Mucosa of descending colon (tissue), 3 donors: ENCODE results near the gene ADCK2. TPM values are rescaled to one million over a fixed set of nuclear protein-coding genes. Genes with fewer than 3 reads are reported as not detected.
A peak's percentile ranks its signal among the peaks of the same experiment; 100 is the strongest.

Experiments
- ATAC-seq: fragments of 200-7000 bp; cut with Tn5 transposase; one replicate; pipeline ENCODE4 v1.9.1; 2020; ENCODE audit warnings: mild to moderate bottlenecking, moderate library complexity
- DNase-seq, 3 donors: peaks; one replicate each; pipeline ENCODE4 v3.0.0-alpha.2; 2020
- H3K36me3 ChIP-seq: fragments of 200-600 bp; one replicate; pipeline ENCODE4 v1.8.0; 2021; ENCODE audit warnings: low read depth, mild to moderate bottlenecking
- H3K4me1 ChIP-seq: fragments of 200-600 bp; one replicate; pipeline ENCODE4 v1.8.0; 2021; ENCODE audit warnings: low read depth, mild to moderate bottlenecking
- H3K4me3 ChIP-seq: fragments of 200-600 bp; one replicate; pipeline ENCODE4 v1.8.0; 2021; ENCODE audit warnings: mild to moderate bottlenecking
- H3K9me3 ChIP-seq: fragments of 200-600 bp; one replicate; pipeline ENCODE4 v1.8.0; 2021; ENCODE audit warnings: mild to moderate bottlenecking
- intact Hi-C, 2 donors: fragments of 100-400 bp; cut with DNase I in 1 of 2; cut with micrococcal nuclease in 1 of 2; formaldehyde crosslinking; loops; one replicate each; pipeline versions ENCODE4 v1.11.0 to v1.11.1; 2022; cut with DNase I, micrococcal nuclease
- total RNA-seq, 3 donors: library from RNA; stranded (reverse); fragmentation: NEBNext Ultra II Directional in 2 of 3; extraction: Animal tissue kit (Norgen Biotek cat#: 25700) in 2 of 3; gene quantifications; one replicate each; pipeline versions ENCODE4 v1.2.1 to v1.2.4, GENCODE V29; 2021 to 2023
- TF ChIP-seq, protein P1 (sequence below): fragments of 200-600 bp; IDR thresholded peaks from one replicate; pipeline ENCODE4 v1.8.0; 2022; ENCODE audit warnings: antibody characterized with exemption, mild to moderate bottlenecking
- donor health status: DM: no; HTN: no; CAD: no; lungs with moderate emphysema.
- donor health status: DM: no; HTN: no; CAD: no.
- donor health status: DM: no; HTN: yes; CAD: no.

ADCK2 gene
- total RNA-seq, 3 donors from 2014 or later: 23.2 to 29.4 (median 27.6) TPM

DNA sequence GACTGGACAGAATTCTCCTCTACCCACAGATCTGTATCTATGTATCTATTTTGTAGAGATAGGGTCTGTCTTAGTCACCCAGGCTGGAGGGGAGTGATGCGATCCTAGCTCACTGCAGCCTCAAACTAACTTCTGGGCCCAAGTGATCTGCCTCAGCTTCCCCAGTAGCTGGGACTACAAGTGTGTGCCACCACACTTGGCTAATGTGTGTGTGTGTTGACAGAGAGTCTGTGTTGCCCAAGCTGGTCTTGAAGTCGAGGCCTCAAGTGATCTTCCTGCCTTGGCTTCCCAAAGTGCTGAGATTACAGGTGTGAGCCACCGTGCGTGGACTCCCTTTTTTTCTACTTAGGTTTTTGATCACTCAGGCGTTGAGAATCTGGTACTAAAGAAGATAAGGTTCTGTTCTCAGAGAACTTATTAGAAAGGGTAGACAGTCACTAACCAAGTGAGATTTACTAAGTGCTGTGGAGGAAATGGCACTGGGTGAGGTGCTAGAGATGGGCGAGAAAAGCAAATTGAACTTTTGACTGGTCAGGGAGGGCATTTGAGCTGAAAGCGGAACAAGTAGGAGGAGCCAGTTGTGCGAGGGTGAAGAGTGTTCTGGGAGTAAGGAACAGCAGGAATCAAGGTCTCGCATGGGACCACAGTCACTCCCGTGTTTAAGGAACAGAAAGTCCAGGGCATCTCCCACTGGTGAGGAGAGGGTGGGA, 41.7 kb downstream of the ADCK2 start:
- Histone ChIP-seq H3K4me1 (no peaks in the 10 kb centered on the region), H3K4me3 (no peak overlapping the region), H3K9me3 (no peaks in the 10 kb centered on the region), H3K36me3 (no peaks in the 10 kb centered on the region)
- DNase-seq (no peak), ATAC-seq (no peak)
- TF ChIP-seq, protein P1, sequence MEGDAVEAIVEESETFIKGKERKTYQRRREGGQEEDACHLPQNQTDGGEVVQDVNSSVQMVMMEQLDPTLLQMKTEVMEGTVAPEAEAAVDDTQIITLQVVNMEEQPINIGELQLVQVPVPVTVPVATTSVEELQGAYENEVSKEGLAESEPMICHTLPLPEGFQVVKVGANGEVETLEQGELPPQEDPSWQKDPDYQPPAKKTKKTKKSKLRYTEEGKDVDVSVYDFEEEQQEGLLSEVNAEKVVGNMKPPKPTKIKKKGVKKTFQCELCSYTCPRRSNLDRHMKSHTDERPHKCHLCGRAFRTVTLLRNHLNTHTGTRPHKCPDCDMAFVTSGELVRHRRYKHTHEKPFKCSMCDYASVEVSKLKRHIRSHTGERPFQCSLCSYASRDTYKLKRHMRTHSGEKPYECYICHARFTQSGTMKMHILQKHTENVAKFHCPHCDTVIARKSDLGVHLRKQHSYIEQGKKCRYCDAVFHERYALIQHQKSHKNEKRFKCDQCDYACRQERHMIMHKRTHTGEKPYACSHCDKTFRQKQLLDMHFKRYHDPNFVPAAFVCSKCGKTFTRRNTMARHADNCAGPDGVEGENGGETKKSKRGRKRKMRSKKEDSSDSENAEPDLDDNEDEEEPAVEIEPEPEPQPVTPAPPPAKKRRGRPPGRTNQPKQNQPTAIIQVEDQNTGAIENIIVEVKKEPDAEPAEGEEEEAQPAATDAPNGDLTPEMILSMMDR: no peak
- intact Hi-C loops: no loop called here

DNA sequence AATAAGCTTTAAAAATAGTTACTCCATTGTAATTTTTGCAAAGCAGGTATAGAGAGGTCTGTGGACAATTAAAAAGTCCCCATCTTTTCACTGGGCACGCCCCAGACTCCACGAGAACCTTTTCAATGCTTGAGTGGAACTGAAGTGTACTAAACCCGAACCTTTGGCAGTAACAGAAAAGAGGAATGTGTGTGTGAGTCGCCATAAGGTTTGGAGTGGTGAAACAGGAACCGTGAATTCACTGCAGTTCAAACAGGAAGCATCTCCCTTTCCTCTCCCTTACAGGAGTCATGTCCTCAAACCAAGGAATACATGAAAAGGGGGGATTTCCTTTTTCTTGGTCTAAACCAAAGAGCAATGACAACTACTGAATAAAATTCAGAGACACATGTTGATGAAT, 47.0 kb downstream of the ADCK2 start:
- intact Hi-C loops: no loop called here
- no peaks in the 10 kb centered on the region for H3K36me3 ChIP-seq
- no peaks in the 10 kb centered on the region for H3K4me1 ChIP-seq
- TF ChIP-seq, protein P1: no peak
- H3K4me3 ChIP-seq: no peak overlapping the region
- ATAC-seq: no peak
- H3K9me3 ChIP-seq: no peaks in the 10 kb centered on the region
- no peak for DNase-seq

DNA sequence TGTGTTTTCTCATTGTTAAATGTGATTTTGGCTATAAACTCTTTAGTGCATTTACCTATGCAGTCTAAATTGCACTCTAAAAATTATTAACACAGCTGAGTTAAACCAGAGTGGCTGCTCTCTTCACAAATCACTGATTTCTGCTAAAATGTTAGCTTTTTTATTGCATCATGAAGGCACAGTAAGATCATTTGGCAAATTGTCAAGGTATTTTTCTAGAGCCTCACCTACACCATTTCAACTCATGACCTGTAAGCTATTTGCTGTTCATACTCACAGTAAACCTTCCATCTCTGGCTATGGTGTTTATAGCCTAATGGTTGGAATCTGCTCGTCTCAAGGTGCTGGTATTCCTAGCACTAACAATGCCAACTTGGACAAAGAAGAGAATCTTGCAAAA, 49.5 kb downstream of the ADCK2 start:
- no peaks in the 10 kb centered on the region for H3K36me3 ChIP-seq
- intact Hi-C loops: no loop called here
- TF ChIP-seq, protein P1: no peak
- no peaks in the 10 kb centered on the region for H3K4me1 ChIP-seq
- ATAC-seq (no peak), DNase-seq (no peak)
- no peaks in the 10 kb centered on the region for H3K9me3 ChIP-seq
- no peak overlapping the region for H3K4me3 ChIP-seq

DNA sequence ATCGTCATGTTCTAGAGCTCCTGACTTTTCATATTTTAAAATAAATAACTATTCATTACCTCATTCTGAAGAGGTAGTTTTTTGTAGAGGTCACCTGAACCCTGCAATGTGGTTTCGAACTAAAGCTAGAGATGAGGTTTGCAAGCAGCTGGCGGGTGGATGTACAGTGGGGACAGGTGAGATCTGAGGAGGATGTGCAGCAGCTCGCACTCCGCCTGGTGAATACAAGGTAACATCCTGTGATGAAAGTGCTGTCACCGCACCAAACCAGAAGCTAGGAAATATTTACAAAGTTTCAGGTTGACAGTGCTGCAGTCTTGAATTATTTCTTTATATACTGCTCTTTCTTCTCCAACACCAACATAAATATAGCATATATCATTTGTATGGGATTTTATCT, 50.3 kb downstream of the ADCK2 start:
- H3K4me3 ChIP-seq: no peak overlapping the region
- H3K9me3 ChIP-seq: no peaks in the 10 kb centered on the region
- peak; percentile 34 for ATAC-seq
- intact Hi-C loops: no loop called here
- no peaks in the 10 kb centered on the region for H3K4me1 ChIP-seq
- no peak for DNase-seq
- TF ChIP-seq, protein P1: no peak
- H3K36me3 ChIP-seq: no peaks in the 10 kb centered on the region

DNA sequence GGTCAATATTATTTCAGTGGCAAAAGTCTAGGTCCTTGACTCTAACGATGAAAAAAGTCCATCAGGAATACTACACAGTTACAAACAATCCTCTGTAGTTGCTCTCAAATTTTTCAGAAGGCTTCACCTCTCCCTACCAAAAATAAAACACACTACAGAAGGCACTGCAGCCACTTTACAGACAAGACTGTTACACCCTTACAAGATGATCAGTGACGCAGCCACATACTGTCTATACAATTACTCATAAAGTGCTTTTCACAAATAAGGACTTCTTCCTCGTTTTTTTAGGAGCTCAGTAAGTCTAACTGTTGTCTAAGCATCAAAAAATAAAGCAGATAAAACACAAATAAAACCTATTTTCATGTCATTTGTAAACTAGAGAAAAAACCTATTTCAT, 50.8 kb downstream of the ADCK2 start:
- TF ChIP-seq, protein P1: no peak
- H3K9me3 ChIP-seq: no peaks in the 10 kb centered on the region
- no peaks in the 10 kb centered on the region for H3K36me3 ChIP-seq
- H3K4me3 ChIP-seq: no peak overlapping the region
- ATAC-seq (no peak), DNase-seq (no peak)
- H3K4me1 ChIP-seq: no peaks in the 10 kb centered on the region
- intact Hi-C loops: no loop called here

DNA sequence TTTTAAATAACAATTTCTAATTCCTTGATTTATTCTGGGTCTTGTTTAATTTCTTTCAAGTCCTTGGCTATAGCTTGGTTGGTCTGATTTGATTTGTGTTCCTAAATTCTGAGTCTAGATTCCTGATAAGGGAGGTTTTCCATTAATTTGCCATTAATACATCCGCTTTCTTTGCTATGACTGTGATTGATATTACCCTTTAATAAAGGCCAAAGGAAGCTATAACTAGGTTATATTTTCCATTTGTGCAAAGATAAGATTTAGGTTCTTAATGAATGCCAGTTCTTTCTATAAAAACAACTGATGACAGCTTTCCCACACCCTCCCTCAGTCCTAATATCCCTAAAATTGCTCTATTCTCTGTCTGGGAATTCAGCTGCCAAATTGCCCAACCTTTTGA, 52.0 kb downstream of the ADCK2 start:
- H3K36me3 ChIP-seq: no peaks in the 10 kb centered on the region
- TF ChIP-seq, protein P1: no peak
- DNase-seq: no peak
- no peaks in the 10 kb centered on the region for H3K9me3 ChIP-seq
- no peak overlapping the region for H3K4me3 ChIP-seq
- no peaks in the 10 kb centered on the region for H3K4me1 ChIP-seq
- intact Hi-C loops: no loop called here
- ATAC-seq: no peak
